NCI-H1694 (cell line): ENCODE measurements around the gene KRTAP17-1.

Source experiments
- DNase-seq: peaks from one replicate; lab custom pipeline; 2025; lab: John Stamatoyannopoulos, UW

The KRTAP17-1 gene

DNA sequence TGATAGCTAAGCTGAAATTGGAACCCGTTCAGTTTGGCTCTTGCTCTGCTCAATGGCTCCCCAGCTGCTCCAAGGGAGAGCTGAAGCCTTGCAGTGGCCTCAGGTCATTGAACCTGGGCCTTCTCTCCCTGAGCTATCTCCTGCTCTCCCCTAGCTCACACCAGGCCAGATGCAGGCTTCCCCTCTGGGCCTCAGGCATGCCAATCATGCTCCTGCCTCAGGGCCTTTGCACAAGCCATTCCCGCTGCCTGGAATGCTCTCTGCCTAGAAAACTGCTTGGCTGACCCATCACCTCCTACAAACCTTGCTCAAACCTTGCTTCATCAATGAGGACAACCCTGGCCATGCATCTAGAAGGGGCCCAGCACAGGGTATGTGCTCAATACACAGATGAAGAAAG lies 16.7 kb upstream of the KRTAP17-1 start:
- DNase-seq = no peak

- DNase-seq = no peak
These were observed 16.1 kb upstream of the KRTAP17-1 start for GRCh38 chr17:41331606-41332005.

DNA sequence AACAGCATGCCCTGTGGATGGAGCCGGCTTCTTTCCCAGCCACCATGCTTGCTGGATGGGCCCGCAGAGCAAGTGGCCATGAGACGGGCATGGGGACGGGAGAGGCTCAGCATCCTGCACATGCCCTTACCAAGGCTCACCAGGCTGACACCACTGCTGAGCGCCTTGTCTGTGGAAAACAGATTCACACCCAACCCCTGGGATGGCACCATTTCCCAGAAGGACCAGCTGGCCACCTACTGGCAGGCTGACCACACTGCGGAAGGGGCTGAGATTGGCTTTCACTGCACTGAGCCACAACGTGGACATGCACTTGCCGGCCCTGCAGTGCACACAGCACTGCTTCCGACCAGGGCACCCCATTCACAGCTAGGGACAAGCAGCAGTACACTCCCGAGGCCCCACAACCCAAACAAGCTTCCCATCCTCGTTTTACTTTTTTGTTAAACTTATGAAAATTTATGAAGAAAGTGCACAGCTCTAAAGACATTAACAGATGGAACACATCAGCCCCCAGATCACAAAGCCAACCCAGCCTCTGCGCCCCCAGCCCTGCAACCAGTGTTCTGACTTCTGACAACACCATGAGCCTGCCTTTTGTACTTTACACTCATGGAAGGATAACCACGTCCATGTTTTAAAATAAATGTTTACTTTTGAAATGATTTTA lies 13.9 kb upstream of the KRTAP17-1 start:
- no peak for DNase-seq

- DNase-seq = no peak
These were observed 12.7 kb upstream of the KRTAP17-1 start for GRCh38 chr17:41328207-41328606.

GRCh38 chr17:41327411-41328120 lies 12.1 kb upstream of the KRTAP17-1 start:
- DNase-seq = no peak

GRCh38 chr17:41326173-41327145 lies 10.9 kb upstream of the KRTAP17-1 start:
- DNase-seq = no peak

- DNase-seq = no peak
These were observed 10.1 kb upstream of the KRTAP17-1 start for GRCh38 chr17:41325611-41326010.

DNA sequence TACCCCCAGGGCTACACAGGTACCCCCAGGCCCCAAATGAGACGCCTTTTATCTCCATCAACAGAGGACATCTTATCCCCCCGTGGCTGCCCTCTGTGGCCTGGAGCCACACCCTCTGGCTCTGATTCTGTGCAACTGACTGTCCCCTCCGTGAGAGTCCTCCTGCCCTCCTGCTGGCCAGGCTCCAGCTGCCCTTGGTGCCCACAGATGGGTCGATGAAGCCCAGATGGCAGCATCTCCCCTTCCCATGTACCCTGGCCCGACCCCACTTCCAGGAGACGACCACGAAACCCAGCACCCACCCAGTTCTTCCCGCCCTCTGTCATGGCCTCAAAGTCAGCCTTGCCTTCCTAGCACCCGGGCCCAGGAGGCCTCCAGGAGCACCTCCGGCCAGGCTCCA lies 9.6 kb upstream of the KRTAP17-1 start:
- no peak for DNase-seq

DNA sequence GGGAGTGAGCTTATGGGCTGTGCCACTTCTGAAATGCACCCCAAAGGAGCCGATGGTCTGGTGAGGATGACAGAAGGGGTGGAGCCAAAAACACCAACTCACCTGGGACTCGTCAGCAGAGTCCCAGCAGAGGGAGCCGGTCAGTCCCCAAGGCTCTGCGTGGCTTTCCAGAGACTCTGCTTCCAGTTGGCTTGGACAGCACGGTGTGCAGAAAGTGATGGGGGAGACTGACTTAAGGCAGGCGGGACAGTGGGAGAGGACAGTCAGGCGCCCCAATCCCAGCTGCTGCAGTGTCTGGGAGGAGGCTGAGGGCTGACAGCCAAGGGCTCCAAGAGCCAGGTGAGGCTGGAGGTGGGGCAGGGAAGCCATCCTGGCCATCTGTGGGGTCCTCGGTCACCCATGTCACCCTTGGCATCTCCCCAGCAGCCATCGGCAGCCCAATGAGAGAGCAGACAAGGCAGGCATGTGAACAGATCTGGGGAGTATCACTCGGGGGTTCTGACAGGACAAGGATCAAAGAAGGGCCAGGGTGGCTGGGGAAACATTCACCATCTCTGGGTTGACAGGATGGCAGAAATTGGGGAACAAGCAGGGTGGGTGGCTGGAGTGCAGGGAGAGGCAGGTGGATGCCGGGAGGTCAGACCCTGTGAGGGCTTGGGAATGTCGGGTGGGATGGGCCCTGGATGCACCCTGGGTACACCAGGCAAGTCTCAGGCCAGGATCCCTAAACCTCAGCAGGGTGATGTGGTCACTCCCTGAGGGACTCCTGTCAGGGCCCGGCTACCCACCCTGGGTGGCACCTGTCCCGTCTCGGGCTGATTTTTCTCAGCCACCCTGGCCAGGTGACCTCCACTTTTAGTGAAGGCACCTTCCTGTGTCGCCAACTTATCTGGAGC lies 8.9 kb upstream of the KRTAP17-1 start:
- no peak for DNase-seq

DNA sequence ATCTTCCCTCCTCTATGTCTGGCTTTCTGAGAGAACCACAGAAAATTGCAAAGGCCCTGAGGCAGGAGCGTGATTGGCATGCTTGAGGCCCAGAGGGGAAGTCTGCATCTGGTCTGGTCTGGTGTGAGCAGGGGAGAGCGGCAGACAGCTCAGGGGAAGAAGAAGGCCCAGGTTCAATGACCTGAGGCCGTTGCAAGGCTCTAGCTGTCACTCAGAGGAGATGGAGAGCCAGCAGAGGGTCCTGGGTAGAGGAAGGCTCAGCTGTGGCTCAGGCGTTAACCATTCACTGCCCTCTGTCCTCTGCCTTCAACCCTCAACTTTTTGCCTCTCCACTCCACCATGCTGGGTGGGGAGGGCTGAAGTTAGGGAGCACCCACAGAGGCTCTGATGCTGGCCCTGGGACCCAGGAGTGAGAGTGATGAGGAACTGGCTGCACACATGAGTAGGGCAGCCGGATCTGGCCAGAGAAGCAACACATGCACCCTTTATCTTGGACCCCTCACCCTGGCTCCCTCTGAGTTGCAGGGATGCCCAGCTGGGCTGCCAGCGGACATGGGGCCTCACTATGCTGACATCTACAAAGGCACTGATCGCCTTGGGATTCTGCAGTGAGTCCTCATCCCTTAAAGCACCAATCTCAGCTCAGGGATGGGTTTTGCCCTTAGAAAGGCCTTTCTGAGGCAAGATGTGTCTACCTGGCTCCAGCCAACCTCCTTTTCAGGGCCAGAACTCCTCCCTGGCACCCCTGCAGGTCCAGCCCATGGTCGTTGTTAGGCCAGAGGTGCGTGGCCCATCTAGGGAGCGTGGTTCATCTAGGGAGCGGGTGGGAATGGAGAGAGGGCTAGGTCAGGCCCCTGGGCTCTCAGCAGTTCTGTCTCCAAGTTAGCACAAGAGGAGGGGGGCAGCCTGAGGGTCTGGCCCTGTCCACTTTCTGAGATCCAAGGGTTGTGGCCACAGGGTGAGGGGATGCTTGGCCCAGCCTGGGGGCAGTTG lies 7.7 kb upstream of the KRTAP17-1 start:
- DNase-seq = no peak

DNA sequence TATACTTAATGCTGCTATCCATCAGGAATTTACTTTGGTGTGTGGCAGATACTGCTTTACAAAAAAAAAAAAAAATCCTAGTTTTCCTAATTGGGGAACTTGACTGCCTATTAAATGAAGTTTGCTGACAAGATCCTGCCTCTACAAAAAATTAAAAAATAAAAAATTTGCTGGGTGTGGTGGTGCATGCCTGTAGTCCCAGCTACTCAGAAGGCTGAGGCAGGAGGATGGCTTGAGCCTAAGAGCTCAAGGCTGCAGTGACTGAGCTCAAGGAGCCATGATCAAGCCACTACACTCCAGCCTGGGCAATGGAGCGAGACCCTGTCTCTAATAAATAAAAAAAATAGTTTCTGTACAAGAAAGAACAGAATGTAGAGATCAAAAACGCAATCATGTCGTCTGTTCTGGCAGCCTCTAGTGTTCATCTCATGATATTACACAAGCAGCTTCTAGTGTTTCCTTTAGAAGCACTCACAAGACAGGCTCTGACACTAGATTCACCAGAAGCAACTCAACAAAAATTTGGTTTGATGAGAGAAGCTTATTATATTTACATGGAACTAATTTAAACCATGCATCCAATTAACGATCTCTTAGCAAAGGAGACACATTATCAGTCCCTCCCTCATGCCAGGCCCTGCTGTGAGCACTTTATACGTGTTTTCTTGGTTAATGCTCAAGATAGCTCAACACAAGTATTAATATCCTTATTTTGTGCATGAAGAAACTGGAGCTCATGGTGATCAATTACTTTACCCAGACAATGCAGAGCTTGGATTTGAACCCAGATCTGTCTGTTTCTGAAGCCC lies 6.8 kb upstream of the KRTAP17-1 start:
- peak; percentile 60 for DNase-seq

- no peak for DNase-seq
These were observed 2.7 kb upstream of the KRTAP17-1 start for GRCh38 chr17:41318231-41318630.

GRCh38 chr17:41315814-41316445 lies 420 bp upstream of the KRTAP17-1 start:
- no peak for DNase-seq

DNA sequence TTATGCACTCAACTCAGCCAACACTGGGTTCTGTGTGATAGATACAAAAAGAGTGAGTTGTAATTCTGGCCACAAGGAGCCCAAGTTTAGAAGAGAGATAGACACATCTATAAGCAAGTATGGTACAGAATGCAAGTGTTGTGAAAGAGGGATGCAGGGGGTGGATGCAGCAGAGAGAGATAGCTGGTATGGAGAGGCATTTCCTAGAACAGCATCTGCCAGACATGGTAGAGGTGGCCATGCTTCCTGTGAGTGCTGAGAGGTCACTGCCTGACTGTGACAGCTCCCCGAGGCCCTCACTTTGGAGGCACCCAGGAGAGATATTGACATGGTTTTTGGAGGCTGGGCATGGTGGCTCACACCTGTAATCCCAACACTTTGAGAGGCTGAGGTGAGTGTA lies 4.4 kb downstream of the KRTAP17-1 start:
- DNase-seq = no peak

DNA sequence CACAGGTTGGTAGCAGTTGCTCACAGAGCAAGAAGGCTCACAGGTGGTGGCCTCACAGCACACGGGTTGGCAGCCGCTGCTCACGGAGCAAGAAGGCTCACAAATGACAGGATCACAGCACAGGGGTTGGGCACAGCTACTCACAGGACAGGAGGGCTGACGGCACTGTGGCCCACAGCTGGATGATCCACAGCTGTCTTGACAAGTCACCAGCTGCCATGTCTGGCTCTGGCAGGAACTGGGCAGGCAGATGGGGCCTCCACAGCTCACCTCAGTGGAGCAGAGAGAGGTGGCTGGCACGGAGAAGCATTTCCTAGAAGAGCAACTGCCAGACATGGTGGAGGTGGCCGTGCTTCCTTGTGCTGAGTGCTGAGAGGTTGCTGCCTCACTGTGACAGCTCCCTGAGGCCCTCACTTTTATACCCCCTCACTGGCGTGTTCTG lies 6.6 kb downstream of the KRTAP17-1 start, which contains the start of gene KRTAP16-1:
Gene KRTAP16-1 (minus strand): TSS at position 392 of the 442 bp plus-strand sequence. CDS start 56 bp downstream, at position 336.
- peak; percentile 88 for DNase-seq

GRCh38 chr17:41308251-41308917 lies 7.1 kb downstream of the KRTAP17-1 start:
- DNase-seq = peak; percentile 90

DNA sequence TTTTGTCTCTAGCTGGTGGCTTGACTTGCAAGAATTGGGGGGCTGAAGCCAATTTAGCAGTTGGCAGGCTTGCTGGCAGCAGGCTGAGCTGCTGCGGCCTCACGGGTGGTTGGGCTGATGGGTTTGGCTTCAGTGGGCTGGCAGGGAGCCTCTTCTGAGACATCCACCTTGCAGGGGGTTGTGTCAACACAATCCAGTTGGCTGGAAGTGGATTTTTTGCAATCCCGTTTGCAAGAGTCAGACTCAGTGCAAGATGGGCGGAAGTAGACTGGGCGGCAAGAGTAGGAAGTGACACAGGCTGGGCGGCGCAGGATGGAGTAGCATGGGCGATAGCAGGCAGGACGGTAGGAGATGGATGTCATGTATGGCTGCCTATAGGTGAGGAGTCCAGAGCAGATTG lies 7.9 kb downstream of the KRTAP17-1 start:
- peak; percentile 78 for DNase-seq

DNA sequence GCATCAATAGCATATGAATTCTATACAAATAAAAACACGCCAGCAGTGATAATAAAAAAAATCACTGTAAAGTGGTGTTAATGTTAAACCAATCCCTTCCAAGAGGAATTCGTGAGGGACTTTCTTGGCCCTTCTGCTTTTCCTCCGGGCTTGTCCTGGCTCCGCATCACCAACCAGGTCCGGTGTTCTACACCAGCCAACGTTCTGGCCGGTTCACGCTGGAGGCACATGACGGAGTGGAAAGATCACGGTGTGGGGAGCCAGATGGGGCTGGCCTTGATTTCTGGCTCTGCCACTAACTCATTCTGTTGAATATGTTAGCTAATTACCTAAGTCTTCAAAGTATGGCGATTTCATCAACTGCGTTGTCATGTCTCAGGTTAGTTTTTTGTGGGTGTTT lies 11.4 kb downstream of the KRTAP17-1 start:
- DNase-seq = no peak
